Midbrain (tissue), 1 donor: Measurements from ENCODE around the gene KDSR.

Source experiments
- DNase-seq: peaks from one replicate; lab custom pipeline; 2025; lab: John Stamatoyannopoulos, UW

KDSR gene

DNA sequence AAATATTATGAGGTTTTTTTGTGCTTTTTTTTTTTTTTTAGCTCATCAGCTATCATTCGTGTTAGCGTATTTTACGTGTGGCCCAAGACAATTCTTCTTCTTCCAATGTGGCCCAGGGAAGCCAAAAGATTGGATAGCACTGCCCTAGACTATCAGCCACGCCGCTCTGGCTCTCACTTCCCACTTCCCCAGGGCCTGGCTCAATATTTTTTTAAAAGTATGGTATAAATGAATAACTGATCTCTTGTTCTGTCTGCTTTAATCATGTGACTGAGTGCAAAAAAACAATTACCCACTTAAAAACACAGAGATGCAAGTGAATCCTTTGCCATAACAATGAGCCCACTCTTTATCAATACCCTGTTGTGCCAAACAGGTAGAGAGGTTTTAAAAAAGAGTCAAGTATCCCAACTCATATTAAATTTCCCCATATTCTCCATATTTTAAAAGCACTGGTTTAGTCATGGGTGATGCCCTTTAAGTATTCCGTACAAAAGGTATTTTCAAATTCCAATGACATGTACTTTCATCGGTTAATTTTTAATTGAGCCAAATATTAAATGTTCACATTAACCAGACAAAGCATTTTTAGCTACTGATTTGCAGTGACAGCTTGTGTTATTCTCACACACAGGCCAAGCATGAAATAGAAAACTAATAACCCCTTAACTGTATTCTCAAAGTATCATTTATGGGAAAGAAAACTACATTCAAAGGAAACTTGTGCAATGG is 60.0 kb downstream of the KDSR start:
- DNase-seq, result no peak

DNA sequence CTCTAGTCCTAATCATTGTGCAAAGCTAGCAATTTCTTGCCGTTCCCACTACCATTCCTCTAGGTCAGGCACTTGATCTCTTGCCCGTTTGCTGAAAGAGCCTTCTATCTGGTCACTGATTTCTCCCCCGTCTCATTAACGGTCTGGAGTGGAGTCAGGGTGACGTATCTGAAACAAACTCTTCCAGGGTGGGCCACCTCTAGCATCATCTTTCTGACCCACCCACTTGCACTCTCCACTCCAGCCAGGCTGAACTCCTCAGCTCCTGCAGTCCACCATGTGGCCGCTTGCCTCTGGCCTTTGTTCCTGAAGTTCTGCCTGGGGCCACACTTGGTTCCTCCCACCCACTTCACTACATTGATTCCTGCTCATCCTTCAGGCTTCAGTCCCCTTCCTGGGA is 60.8 kb downstream of the KDSR start:
- DNase-seq, result no peak

DNA sequence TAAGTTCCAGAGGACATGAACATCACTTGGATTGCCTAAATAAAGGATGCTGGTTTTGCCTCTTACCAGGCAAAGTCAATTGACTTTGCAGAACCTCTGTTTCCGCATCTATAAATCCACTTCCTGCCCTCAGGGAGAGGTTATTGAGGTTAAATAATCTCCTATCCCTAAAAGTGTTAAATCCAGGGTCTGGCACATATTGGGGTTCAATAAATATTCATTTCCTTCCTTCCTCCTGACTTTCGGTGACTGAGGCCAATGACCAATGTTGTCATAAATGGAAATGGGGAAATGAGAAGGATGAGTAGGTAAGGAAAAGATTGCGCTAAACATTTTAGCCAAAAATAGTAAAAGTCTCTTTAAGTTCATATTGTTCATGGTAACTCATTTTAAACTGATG is 63.5 kb downstream of the KDSR start:
- DNase-seq, result no peak

DNA sequence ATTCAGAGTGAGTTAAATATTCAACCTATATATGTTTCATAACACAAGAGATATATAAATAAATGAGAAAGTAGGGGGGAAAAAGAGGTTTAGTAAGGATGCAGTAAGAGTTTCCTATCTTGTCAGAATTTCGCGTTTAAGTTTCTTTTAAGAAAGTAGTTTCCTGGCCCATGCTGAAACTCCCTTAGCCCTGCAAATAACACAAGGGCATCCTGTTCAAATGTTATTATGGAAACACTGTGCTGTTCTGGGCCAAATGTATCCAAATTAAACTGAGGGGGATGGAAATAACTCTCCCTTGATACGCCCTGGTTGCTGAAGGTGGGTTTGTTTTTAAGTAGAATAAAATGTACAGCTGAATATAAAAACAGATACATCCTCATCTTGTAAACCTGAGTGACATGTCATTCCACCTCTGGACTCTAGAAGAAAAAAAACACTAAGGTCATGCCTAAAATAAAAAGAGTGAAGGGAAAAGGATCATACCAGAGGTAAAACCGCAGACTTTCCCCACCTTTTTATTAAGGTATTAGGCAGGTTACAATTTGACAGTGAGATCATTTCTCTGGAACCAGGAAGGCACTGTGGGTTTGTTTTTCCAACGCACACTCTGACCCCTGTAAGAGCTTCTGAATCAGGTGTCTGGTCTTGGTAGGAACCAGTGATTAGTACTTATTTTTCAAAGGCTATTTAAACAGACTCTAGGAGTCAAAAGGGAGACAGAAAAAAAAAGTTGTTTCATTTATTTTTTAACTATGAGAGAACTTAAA is 64.2 kb downstream of the KDSR start:
- no peak for DNase-seq

DNA sequence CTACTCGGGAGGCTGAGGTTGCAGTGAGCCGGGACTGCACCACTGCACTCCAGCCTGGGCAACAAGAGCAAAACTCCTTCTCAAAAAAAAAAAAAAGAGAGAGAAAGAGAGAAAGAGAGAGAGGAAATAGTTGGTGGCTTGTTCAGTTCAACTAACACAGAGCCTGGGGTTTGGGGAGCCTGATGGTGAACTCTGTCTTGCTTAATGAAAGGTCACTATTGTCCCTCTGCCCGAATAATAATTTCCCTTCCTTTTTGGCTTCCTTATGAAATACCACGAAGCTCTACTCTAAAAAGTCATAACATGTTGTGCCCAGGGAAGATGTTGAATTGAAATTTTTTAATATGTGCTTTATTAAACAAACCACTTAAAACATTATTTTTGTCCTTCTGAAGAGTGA is 64.8 kb downstream of the KDSR start:
- DNase-seq, result no peak

DNA sequence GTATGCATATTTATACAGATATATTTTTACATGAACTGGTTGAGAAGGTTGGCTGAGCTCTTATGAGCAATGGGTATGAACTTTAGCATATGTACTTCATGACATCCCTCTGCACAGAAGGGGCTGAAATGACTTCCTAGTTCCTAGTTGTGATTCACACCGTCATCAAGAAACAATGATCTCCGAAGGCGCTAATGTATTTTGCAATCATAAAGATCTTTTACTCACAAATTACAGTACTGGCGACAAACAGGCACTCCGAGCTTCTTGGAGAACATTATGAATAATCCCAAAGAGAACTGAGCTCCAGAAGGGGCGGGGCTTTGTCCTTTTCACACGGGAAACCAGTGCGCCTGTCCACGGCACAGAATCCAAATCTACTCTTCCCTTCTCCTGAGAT is 65.6 kb downstream of the KDSR start:
- DNase-seq, result no peak

DNA sequence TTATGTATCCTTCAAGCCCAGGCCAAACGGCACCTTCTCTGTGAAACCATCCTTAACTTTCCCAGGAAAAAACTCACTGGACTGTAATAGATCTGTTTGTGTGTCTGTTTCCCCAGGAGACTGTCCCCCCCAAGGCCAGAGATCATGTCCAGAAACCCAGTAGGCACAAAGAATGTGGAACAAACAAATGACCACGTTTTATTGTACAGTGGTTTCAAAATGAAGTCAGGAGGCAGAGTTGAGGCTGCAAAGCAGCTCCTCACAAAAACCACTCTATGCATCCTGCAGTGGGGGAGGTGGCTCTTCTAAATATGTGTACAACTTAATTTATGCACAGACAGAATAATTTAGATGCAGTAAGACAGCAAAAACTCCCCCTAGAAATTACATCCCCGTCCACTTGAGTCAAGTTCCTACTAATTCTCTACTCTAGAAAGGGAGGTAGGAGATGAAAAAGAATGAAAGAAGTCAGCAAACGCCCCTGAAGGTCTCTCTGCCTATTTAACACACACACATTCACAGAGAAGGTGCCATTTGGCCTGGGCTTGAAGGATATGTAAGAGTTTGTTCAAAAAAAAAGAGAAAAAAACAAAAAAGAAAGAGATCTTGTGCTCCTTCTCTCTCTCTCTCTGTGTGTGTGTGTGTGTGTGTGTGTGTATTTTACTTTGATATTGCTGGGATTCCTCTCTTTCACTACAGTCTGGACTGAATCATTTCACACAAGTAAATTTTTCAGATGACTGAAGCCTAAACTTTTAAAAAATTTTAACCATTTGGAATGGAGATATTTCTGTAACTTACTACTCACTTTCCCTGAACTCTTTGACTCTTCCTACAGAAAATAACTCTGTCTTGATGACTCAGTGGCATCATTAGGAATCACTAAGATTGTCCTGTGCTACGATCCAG is 66.9 kb downstream of the KDSR start:
- DNase-seq, result no peak

DNA sequence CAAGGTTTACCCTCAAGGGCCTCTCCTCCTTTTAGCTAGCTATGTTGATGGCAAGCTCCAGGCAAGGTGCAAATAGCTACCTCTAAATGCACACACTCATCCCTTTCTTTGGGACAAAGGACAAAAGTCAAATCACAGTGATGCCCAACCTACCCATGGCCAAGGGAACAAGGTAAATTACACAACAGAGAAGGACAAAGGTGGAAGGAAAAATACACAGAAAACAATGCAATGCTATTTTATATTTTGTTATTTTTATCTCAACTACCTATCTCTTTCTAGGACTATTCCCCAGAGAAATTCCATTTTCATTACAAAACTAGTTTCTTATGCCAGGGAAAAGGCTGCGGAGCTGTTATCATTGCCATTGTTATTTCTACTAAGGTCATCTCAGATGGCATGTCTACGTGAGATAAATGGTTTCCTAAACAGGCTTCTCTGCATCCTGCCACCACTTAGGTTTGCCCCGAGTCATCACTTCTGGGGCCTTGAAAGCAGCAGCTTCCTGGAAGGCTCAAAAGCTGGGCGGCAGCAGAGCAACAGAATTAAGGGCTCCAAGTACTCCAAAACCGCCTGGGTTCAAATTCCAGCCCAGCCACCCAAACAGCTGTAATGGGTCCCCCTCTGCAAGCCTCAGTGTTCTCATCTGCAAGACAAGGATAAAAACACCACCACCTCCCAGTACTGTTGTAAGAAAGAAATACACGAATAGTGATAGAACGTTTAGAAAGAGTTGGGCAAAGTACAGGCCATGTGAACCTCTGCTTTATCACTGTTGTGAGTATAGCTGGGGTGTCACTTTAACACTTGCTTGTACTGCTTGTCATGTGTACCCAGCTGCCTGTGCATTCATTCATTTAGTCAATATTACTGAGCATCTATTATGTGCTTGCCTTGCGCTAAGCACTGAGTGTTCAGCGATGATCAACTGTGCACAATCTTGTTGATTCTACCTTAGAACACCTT is 68.3 kb downstream of the KDSR start:
- no peak for DNase-seq

DNA sequence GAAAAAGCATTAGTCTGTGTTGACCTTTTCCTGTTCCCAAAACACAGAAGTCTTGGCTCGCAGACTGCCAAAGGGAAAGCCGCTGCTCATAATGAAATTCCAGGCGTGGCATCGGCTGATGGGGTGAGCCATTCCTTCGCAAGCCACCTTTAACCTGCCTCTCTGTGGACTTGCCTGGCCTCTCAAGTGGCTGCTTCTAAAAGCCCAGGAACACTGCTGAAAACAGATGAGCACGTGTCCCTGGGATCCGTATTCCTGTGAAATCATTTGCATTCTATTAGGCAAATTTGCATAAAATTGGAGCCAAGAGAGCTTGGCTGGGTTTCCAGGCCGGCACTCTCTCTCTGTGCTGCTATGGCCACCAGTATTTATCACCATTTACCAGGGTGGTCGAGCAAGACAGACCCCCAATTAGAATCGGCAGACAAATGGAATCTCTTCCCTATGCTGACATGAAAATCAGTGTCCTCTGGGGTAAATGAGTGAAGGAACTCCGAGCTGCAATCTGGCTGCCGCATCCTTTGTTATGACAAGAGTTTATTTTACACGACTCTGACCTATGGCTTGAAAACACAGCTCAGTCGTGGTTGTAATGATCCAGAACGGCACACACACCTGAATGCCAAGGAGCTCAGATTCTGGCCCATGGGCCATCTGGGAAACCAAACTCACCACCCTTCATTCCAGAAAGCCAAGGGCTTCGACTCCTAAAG is 69.2 kb downstream of the KDSR start:
- DNase-seq, result peak; percentile 45

DNA sequence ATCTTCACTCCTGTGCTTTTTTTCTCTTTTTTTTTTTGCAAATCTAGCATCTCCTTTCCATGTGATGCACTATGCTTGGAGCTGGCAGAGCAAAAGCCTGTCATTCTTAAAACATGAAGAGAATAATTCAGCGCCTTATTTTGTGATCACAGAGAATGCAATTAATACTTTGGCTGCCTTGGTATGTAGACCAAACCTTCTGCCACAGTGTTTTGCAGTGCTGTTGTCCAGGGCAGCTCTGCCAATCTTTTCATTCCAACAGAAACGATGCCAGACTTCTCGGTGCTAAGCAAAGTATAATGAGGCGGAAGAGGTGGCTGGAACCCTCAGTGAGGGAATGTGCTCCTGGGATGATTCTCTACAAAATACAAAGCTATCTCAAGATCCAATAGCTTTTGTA is 73.1 kb downstream of the KDSR start:
- peak; percentile 76 for DNase-seq

DNA sequence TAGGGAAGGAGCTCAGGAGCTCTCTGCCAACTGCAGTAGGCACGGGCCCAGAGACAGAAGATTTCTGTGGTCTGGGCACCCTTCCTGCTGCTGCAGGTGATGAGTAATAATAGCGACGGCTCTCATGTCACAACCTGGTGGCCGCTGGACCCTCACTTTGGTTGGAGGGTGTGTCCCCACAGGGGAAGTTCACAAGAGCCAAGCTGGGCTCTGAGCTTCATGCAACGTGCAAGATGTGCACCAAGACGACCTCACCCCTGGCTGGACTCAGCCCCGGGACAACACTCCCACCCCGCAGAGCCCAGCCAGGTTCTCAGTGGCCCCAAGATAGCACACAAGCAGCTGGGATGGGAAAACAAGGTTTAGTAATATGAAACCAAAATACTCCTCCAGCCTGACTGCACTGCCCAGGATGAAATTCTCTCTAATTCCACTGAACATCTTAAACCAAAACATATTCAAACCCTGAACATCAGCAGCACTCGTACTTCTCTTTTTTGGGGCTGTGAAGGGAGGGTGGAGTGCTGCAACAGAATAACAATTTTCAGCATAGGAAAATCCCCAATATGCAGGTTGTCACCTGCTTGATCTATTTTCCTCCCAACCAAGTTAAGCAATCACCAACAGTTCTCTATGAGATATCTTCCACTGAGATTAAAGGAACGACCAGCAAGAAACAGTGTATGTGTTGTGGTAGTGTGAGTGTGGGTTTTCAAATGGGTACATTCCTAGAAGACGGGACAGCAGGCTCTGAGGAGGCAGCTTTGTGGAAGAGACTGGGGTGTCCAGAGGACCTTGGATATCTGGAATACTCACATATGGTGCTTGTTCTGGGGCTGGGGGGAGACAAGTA is 73.9 kb downstream of the KDSR start:
- no peak for DNase-seq

DNA sequence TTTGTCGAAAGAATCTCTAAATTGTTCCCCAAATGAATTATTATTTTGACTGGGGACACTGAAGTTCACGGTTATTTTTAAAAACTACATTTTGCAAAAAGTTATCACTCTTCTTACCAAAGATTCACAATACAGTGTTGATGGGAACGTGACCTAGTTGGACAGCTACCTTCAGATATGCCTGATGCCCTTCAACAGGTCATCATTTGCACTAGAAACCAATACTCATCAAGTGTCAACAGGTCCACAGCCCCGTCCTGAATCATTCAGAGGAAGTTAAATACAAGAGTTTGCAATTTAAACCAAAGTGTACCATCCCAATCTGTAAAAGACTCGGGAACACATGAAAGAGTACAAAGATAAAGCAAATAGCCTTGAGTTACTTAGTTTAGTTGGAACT is 75.7 kb downstream of the KDSR start:
- no peak for DNase-seq

DNA sequence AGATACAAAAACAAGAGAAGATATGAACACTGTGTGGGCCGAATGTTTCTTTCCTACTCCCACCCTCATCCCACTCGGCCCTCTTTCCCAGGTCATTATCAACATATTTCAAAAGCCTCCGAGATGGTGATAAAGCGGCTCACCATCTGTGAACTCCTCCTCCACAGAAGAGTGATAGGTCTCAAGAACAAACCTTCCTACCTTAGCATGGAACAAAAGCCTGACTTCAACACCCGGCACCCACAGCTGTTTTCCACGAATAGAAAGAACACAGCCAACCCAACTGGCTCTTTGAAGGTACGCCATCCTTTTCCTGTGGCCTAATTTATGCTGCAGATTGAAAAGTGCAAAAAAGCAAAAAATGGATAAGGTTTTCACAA is 76.2 kb downstream of the KDSR start:
- DNase-seq, result no peak

DNA sequence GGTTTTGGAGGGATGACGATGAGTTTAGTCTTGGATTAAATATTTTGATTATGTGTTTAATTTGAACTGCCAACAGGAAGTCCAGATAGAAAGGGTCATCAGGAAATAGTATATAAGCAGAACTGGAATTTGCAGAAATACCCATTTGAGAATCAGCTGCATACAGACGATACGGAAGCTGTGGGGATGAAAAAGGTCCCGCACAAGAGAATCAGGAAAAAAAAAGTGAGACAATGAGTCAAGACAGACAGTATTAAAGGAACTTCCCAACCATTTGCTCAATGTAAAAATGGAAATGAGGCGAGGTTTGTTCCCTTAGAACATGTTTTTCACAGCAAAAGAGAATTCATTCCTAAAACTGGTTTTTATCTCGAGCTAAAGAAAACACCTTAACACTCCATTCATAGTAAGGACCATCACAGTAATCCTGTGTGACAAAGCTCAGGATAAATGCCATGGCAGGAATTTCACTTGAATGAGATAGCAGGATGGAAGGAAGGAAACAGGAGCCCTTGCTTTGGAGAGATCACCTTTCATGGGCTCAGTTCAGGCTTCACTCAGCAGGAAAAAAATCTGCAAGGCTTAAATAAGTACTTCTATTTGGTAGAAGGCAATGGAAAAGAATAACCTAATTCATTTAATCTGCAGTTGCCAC is 76.7 kb downstream of the KDSR start:
- peak; percentile 47 for DNase-seq

DNA sequence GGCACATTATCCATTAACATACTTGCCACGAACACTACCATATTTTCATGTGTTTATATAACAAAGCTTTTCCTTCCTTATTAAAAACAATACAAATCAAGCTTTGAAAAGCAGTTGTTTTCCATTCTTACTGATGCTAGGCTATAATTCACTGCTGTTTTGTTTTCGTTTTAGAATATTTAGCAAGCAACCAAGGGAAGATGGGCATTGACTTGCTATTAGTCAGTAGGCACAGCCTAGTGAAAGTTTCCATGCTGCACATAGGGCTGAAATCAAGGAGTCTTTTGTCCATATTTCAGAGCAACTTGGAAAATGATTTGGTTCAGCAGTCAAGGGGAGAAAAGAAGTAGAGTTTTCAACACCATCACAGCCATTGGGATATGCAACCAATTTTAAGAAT is 78.7 kb downstream of the KDSR start:
- no peak for DNase-seq

DNA sequence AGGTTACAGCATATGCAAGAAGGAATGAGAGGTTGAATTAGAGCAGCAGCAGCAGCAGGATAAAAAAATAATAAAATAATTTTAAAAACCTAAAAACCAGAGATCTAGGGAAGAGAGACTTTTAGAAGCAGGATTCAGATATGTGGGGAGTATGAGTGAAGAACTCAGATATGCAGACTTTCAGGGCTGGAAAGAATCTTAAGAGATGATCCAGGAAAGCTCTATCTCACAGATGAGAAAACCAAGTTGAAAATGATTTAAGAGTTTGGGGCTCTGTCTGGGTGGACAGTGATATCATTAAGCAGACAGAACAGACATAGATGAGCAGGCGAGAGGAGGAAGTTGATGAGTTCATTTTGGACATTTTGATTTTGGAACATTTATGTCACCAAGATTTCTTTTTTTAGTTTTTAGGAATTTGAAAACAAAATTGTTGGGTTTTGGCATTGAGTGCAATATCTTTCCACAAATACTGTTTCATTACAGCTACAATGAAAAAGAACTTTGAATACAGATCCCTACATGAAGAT is 79.2 kb downstream of the KDSR start:
- DNase-seq, result no peak

DNA sequence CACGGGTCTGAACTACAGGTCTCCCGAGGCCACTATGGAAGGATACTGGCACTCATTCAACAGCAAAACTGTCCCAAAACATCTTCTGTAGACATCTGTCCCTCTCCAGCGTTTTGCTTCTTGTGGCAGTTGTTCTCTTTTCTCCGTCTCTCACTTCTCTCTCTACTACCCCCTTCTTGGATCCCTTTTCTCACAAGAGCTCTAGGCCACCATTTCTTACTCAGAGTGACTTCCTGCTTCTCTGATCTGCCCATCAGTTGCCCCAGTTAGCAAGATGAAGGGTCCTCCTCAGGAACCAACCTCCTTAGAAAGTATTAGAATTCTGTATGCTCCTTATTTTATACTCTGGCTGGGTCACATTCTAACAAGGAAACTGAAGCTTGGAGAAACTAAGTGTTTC is 80.1 kb downstream of the KDSR start:
- no peak for DNase-seq

DNA sequence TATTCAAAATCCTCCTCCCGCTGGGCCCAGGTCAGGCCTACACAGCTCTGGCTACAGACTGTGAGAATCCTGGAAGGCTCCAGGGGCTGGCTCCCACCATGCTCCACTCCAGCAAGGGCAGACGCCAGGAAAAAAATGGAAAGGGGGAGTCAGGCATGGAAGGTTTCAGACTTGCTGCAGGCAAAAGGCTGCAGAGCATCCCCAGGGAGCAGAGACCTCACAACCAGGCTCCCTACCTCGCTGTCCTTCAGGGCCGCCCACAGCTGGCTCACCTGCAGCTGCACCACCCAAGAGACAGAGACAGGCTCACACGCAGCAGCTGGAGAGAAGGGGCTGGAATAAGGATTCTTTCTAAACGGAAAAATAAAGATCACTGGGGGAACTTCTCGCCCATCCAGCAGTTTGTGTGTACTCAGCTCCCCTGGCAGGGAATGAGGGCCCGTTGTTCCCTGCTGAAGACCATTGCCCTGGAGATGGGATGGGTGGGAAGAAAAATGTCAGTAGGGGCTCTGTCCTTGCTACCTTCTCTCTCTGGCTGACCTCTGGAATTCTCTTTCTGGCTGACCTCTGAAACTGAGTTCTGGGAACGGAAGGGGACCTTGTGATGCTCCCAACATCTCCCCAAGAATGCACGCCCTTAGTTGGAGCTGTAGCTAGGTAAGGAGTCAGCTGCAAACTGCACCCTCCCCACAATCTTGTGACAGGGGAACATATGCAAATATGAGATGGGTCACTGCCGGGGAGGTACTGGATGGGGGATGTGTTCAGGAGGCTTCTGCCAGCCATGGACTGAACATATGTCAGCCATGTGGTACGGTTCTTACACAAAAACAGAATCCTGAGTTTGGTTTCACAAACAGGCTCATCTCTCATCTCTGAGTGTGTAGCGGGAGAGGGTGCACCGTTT is 81.9 kb downstream of the KDSR start:
- no peak for DNase-seq
